Chondrocyte (in vitro differentiated cells): Measurements from ENCODE around the gene C2orf92. TPM values are rescaled to one million over a fixed set of nuclear protein-coding genes. Genes with fewer than 3 reads are reported as not detected.
A peak's percentile ranks its signal among the peaks of the same experiment; 100 is the strongest.

Experiments used
- DNase-seq: peaks from one replicate; pipeline ENCODE4 v3.0.0; 2021; ENCODE audit warnings: mixed read lengths, low spot score
- H3K27ac Mint-ChIP-seq: one replicate; pipeline ENCODE4 v1.8.0; 2021; ENCODE audit warnings: mild to moderate bottlenecking, moderate library complexity, mixed read lengths; ENCODE audit not compliant: unreplicated experiment
- H3K27me3 Mint-ChIP-seq: 2 replicates; pipeline ENCODE4 v1.8.0; 2021; ENCODE audit warnings: low read depth, mixed read lengths
- H3K36me3 Mint-ChIP-seq: 2 replicates; pipeline ENCODE4 v1.8.0; 2021; ENCODE audit warnings: low read depth, mixed read lengths
- H3K4me1 Mint-ChIP-seq: 2 replicates; pipeline ENCODE4 v1.8.0; 2021; ENCODE audit warnings: low read depth, mild to moderate bottlenecking, mixed read lengths
- H3K4me3 Mint-ChIP-seq: one replicate; pipeline ENCODE4 v1.8.0; 2021; ENCODE audit warnings: mild to moderate bottlenecking, moderate library complexity, mixed read lengths; ENCODE audit not compliant: unreplicated experiment
- H3K9me3 Mint-ChIP-seq: 2 replicates; pipeline ENCODE4 v1.8.0; 2021; ENCODE audit warnings: low read depth, mixed read lengths
- total RNA-seq: library from RNA; stranded (reverse); gene quantifications from 3 replicates; pipeline ENCODE4 v1.2.1, GENCODE V29; 2021
- TF ChIP-seq, protein P1 (sequence below): fragments of 200-600 bp; sonication (generic); IDR thresholded peaks from 2 replicates; pipeline ENCODE4 v1.5.0; 2021; ENCODE audit warnings: antibody characterized with exemption, mild to moderate bottlenecking, moderate library complexity

C2orf92 gene
- total RNA-seq, 1 donor from 2014 or later, result 8.8 TPM

DNA sequence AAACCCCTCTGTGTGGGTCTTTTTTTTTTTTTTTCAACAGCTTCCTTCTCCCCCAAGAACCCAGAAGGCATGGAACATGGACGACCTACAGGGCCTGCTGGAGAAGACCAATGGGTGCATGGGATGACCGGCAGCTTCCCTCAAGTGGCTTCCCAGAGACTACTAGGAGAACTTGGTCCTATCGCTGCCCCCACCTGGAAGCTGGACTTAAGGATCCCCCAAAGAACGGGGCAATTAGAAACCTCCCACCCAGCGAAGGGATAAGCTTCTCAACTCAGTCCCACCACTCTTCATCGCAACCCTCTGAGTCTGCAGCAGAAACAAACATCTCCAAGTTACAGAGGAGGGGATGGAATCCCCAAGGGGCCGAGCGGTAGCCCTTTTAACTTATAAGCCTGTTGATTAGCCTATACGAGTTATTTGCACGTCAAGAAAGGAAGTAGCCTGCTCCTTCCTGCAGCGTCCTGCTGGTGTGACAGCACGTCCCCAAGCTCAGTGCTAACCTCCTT is 7.1 kb upstream of the C2orf92 start:
- TF ChIP-seq, protein P1, sequence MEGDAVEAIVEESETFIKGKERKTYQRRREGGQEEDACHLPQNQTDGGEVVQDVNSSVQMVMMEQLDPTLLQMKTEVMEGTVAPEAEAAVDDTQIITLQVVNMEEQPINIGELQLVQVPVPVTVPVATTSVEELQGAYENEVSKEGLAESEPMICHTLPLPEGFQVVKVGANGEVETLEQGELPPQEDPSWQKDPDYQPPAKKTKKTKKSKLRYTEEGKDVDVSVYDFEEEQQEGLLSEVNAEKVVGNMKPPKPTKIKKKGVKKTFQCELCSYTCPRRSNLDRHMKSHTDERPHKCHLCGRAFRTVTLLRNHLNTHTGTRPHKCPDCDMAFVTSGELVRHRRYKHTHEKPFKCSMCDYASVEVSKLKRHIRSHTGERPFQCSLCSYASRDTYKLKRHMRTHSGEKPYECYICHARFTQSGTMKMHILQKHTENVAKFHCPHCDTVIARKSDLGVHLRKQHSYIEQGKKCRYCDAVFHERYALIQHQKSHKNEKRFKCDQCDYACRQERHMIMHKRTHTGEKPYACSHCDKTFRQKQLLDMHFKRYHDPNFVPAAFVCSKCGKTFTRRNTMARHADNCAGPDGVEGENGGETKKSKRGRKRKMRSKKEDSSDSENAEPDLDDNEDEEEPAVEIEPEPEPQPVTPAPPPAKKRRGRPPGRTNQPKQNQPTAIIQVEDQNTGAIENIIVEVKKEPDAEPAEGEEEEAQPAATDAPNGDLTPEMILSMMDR, result no peak
- Mint-ChIP-seq H3K4me3 (peak overlapping the region; percentile 89), H3K36me3 (peaks cover 11% of the 10 kb centered on the region), H3K27ac (peak overlapping the region; percentile 96), H3K9me3 (no peaks in the 10 kb centered on the region), H3K4me1 (peaks cover 30% of the 10 kb centered on the region), H3K27me3 (no peaks in the 10 kb centered on the region)
- no peak for DNase-seq

DNA sequence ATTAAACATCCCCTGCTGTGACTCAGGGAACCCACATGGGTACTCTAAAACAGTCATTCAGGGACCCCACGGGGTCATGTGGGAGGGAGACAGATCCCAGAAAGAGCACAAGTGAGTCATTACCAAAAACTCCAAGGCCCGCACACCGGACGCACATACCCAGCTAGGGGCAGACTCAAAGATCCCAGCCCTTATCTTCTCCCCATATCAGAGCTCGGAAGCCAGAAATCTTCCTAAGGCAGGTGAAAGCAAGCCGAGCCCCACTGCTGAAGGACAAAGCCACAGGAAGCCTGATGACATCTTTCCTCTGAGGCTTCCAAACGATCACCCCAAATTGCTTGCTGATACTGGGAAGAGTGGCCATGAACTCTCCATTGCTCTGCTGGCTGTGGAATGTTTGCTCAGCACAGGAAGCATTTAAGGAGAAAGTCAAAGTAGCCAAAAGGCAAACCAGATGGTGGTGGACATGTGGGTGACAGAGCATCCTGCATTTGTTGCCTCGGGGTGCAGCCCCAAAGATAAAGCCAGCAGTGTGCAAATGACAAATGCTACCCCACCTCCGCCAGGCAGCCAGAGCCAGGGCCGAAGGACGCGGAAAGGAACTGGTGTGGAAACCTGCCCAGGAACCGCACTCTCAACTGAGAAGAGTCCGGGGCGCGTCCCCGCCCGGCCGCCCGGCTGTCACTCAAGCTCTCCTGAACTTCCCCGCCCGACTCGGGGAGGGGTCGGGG is 6.5 kb upstream of the C2orf92 start:
- H3K27ac Mint-ChIP-seq, result peak overlapping the region; percentile 96
- H3K4me1 Mint-ChIP-seq, result peaks cover 30% of the 10 kb centered on the region
- H3K36me3 Mint-ChIP-seq, result peaks cover 8% of the 10 kb centered on the region
- DNase-seq, result no peak
- H3K4me3 Mint-ChIP-seq, result peak overlapping the region; percentile 89
- H3K9me3 Mint-ChIP-seq, result no peaks in the 10 kb centered on the region
- TF ChIP-seq, protein P1, result no peak
- no peaks in the 10 kb centered on the region for H3K27me3 Mint-ChIP-seq

DNA sequence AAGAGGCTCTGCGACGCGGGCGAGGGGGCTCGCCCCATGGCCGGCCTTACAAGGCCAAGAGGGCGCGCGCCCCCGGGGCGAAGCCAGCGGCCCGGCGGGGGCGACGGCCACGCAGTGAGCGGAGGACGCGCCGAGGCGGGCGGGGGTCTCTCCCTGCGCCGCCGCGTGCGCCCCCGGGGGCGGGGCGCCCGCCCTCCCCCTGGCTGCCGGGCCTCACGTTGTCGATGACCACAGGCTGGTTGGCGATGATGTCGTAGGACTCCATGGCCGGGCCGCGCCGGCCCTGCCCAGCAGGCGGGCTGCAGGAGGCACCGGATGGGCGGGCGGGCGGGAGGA is 5.9 kb upstream of the C2orf92 start:
- Mint-ChIP-seq H3K9me3 (no peaks in the 10 kb centered on the region), H3K36me3 (peaks cover 4% of the 10 kb centered on the region), H3K4me1 (peaks cover 30% of the 10 kb centered on the region), H3K4me3 (peak overlapping the region; percentile 89), H3K27ac (peak overlapping the region; percentile 96), H3K27me3 (no peaks in the 10 kb centered on the region)
- no peak for DNase-seq
- TF ChIP-seq, protein P1, result no peak

DNA sequence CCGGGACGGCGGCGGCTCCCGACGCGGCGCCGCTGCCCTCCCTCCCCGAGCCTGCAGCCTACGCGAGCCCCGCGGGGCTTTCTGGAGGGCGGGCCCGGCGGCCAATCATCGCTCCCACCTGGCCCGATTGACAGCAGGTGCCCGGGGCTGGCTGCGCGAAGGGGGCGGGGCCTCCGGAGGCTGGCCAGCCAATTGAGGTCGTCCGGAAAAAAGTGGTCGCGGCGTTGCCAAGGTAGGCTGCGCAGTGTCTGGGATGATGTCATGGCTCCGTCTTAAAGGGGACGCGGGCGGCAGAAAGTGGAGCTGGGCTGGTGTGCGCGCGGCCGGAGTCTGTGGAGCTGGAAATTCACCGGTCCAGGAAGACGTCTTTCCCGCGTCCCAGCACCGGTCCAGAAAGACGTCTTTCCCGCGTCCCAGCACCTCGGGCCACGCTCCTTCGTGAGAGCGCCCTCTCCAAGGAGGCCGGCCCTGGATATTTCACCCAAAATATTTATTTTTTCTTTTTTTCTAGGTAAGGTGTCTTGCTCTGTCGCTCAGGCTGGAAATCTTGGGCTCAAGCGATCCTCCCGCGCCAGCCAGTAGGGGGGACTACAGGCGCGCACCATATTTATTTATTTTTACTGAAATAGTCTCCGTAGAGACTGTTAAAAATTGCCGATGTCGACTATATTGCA is 5.4 kb upstream of the C2orf92 start, which contains the start of gene ACTR1B:
Gene ACTR1B (minus strand): TSS at position 83 of the 674 bp plus-strand sequence. CDS start 154 bp downstream, outside the sequence.
- Mint-ChIP-seq H3K9me3 (no peaks in the 10 kb centered on the region), H3K4me3 (peak within 1 kb of the TSS; percentile 89), H3K27ac (peak within 1 kb of the TSS; percentile 96), H3K4me1 (peaks cover 30% of the 10 kb centered on the region), H3K36me3 (peaks cover 4% of the 10 kb centered on the region), H3K27me3 (no peaks in the 10 kb centered on the region)
- peak; percentile 99 for DNase-seq
- TF ChIP-seq, protein P1, result peak; percentile 90

DNA sequence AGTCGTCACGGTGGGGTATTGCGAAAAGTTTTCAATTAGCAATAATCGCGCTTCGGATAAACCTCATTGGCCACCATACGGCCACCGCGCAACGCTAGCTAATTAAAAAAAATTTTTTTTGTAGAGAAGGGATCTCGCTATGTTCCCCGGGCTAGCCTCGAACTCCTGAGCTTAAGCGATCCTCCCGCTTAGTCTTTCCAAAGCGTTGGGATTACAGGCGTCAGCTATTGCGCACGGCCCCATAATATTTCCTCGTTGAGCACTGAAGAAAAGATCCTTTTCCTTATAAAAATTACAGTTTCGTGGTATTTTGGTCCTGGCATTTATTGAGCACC is 4.9 kb upstream of the C2orf92 start:
- Mint-ChIP-seq H3K27ac (peak overlapping the region; percentile 95), H3K36me3 (peaks cover 4% of the 10 kb centered on the region), H3K4me1 (peaks cover 30% of the 10 kb centered on the region), H3K4me3 (peak overlapping the region; percentile 83), H3K9me3 (no peaks in the 10 kb centered on the region), H3K27me3 (no peaks in the 10 kb centered on the region)
- TF ChIP-seq, protein P1, result peak; percentile 55
- no peak for DNase-seq
